ENCODE measurements around the gene FRMD5. TPM values are rescaled to one million over a fixed set of nuclear protein-coding genes. Genes with fewer than 3 reads are reported as not detected.

The FRMD5 gene
- total RNA-seq, 1 experiment from 2014 or later = not detected

GRCh38 chr15:43932907-43933306, 262.2 kb downstream of the FRMD5 start:
- Histone ChIP-seq H3K27ac (ENCODE audit: low read length) (no peak overlapping the region), H3K9me2 (replicated peaks; ENCODE audit: insufficient read depth, low read length) (no peaks in the 10 kb centered on the region), H2AFZ (ENCODE audit: low read length) (no peak overlapping the region), H3K79me2 (ENCODE audit: low read length) (no peaks in the 10 kb centered on the region), H3K4me1 (ENCODE audit: low read length) (peaks cover 43% of the 10 kb centered on the region), H3K9me3 (ENCODE audit: low read length) (no peaks in the 10 kb centered on the region), H4K20me1 (ENCODE audit: insufficient read depth, low read depth, low read length) (no peaks in the 10 kb centered on the region), H3K4me3 (ENCODE audit: low read length) (no peak overlapping the region), H3K27me3 (ENCODE audit: low read length) (no peaks in the 10 kb centered on the region), H3K36me3 (ENCODE audit: insufficient read depth, low read length) (no peaks in the 10 kb centered on the region), H3K9ac (ENCODE audit: low read length) (peak overlapping the region; percentile 19; the same call in 1 of the 2 replicates), H3K4me2 (ENCODE audit: low read depth, low read length, poor library complexity, severe bottlenecking) (no peak overlapping the region)
- DNase-seq = no peak

GRCh38 chr15:43931790-43932435, 263.2 kb downstream of the FRMD5 start:
- Histone ChIP-seq H3K9ac (ENCODE audit: low read length) (peak overlapping the region; percentile 66; the same call in 1 of the 2 replicates), H3K79me2 (ENCODE audit: low read length) (no peaks in the 10 kb centered on the region), H3K27me3 (ENCODE audit: low read length) (no peaks in the 10 kb centered on the region), H3K27ac (ENCODE audit: low read length) (peak overlapping the region; percentile 92; the same call in 1 of the 2 replicates), H3K4me1 (ENCODE audit: low read length) (peaks cover 43% of the 10 kb centered on the region), H4K20me1 (ENCODE audit: insufficient read depth, low read depth, low read length) (no peaks in the 10 kb centered on the region), H3K9me3 (ENCODE audit: low read length) (no peaks in the 10 kb centered on the region), H3K4me2 (ENCODE audit: low read depth, low read length, poor library complexity, severe bottlenecking) (peak overlapping the region; percentile 70), H2AFZ (ENCODE audit: low read length) (no peak overlapping the region), H3K4me3 (ENCODE audit: low read length) (peak overlapping the region; percentile 30; the same call in 1 of the 2 replicates), H3K9me2 (replicated peaks; ENCODE audit: insufficient read depth, low read length) (no peaks in the 10 kb centered on the region), H3K36me3 (ENCODE audit: insufficient read depth, low read length) (no peaks in the 10 kb centered on the region)
- DNase-seq = peak; percentile 58

- Histone ChIP-seq H3K27me3 (ENCODE audit: low read length) (no peaks in the 10 kb centered on the region), H3K4me1 (ENCODE audit: low read length) (peaks cover 47% of the 10 kb centered on the region), H3K27ac (ENCODE audit: low read length) (peak overlapping the region; percentile 92), H3K36me3 (ENCODE audit: insufficient read depth, low read length) (no peaks in the 10 kb centered on the region), H3K9ac (ENCODE audit: low read length) (peak overlapping the region; percentile 66), H3K9me2 (replicated peaks; ENCODE audit: insufficient read depth, low read length) (no peaks in the 10 kb centered on the region), H3K9me3 (ENCODE audit: low read length) (no peaks in the 10 kb centered on the region), H3K79me2 (ENCODE audit: low read length) (no peaks in the 10 kb centered on the region), H3K4me3 (ENCODE audit: low read length) (peak overlapping the region; percentile 30), H2AFZ (ENCODE audit: low read length) (peak overlapping the region; percentile 45; the same call in 1 of the 2 replicates), H3K4me2 (ENCODE audit: low read depth, low read length, poor library complexity, severe bottlenecking) (peak overlapping the region; percentile 70), H4K20me1 (ENCODE audit: insufficient read depth, low read depth, low read length) (no peaks in the 10 kb centered on the region)
- no peak for DNase-seq
Observed at GRCh38 chr15:43931119-43931518, 264.0 kb downstream of the FRMD5 start.

- no peaks in the 10 kb centered on the region for H3K27me3 ChIP-seq (ENCODE audit: low read length)
- no peaks in the 10 kb centered on the region for H3K9me3 ChIP-seq (ENCODE audit: low read length)
- peak overlapping the region; percentile 66 for H3K9ac ChIP-seq (ENCODE audit: low read length)
- H3K9me2 ChIP-seq (replicated peaks; ENCODE audit: insufficient read depth, low read length) = no peaks in the 10 kb centered on the region
- H2AFZ ChIP-seq (ENCODE audit: low read length) = peak overlapping the region; percentile 45; the same call in 1 of the 2 replicates
- H3K4me1 ChIP-seq (ENCODE audit: low read length) = peaks cover 50% of the 10 kb centered on the region
- peak; percentile 95 for DNase-seq
- H3K4me2 ChIP-seq (ENCODE audit: low read depth, low read length, poor library complexity, severe bottlenecking) = peak overlapping the region; percentile 70
- no peaks in the 10 kb centered on the region for H3K36me3 ChIP-seq (ENCODE audit: insufficient read depth, low read length)
- H3K27ac ChIP-seq (ENCODE audit: low read length) = peak overlapping the region; percentile 92
- H4K20me1 ChIP-seq (ENCODE audit: insufficient read depth, low read depth, low read length) = no peaks in the 10 kb centered on the region
- no peaks in the 10 kb centered on the region for H3K79me2 ChIP-seq (ENCODE audit: low read length)
- H3K4me3 ChIP-seq (ENCODE audit: low read length) = peak overlapping the region; percentile 48
Observed at GRCh38 chr15:43930556-43930955, 264.5 kb downstream of the FRMD5 start.

GRCh38 chr15:43930079-43930478, 265.0 kb downstream of the FRMD5 start:
- no peaks in the 10 kb centered on the region for H3K9me2 ChIP-seq (replicated peaks; ENCODE audit: insufficient read depth, low read length)
- H3K9ac ChIP-seq (ENCODE audit: low read length) = peak overlapping the region; percentile 66
- peak overlapping the region; percentile 48 for H3K4me3 ChIP-seq (ENCODE audit: low read length)
- peaks cover 50% of the 10 kb centered on the region for H3K4me1 ChIP-seq (ENCODE audit: low read length)
- no peaks in the 10 kb centered on the region for H4K20me1 ChIP-seq (ENCODE audit: insufficient read depth, low read depth, low read length)
- H2AFZ ChIP-seq (ENCODE audit: low read length) = peak overlapping the region; percentile 19; the same call in 1 of the 2 replicates
- H3K36me3 ChIP-seq (ENCODE audit: insufficient read depth, low read length) = no peaks in the 10 kb centered on the region
- no peaks in the 10 kb centered on the region for H3K79me2 ChIP-seq (ENCODE audit: low read length)
- no peaks in the 10 kb centered on the region for H3K27me3 ChIP-seq (ENCODE audit: low read length)
- no peak for DNase-seq
- H3K27ac ChIP-seq (ENCODE audit: low read length) = peak overlapping the region; percentile 92
- peak overlapping the region; percentile 70 for H3K4me2 ChIP-seq (ENCODE audit: low read depth, low read length, poor library complexity, severe bottlenecking)
- H3K9me3 ChIP-seq (ENCODE audit: low read length) = no peaks in the 10 kb centered on the region

GRCh38 chr15:43928152-43928551, 266.9 kb downstream of the FRMD5 start:
- Histone ChIP-seq H3K4me1 (ENCODE audit: low read length) (peaks cover 50% of the 10 kb centered on the region), H3K4me3 (ENCODE audit: low read length) (no peak overlapping the region), H2AFZ (ENCODE audit: low read length) (no peak overlapping the region), H3K9ac (ENCODE audit: low read length) (no peak overlapping the region), H3K27me3 (ENCODE audit: low read length) (no peaks in the 10 kb centered on the region), H3K79me2 (ENCODE audit: low read length) (no peaks in the 10 kb centered on the region), H4K20me1 (ENCODE audit: insufficient read depth, low read depth, low read length) (no peaks in the 10 kb centered on the region), H3K36me3 (ENCODE audit: insufficient read depth, low read length) (no peaks in the 10 kb centered on the region), H3K4me2 (ENCODE audit: low read depth, low read length, poor library complexity, severe bottlenecking) (no peak overlapping the region), H3K9me3 (ENCODE audit: low read length) (no peaks in the 10 kb centered on the region), H3K27ac (ENCODE audit: low read length) (no peak overlapping the region), H3K9me2 (replicated peaks; ENCODE audit: insufficient read depth, low read length) (no peaks in the 10 kb centered on the region)
- no peak for DNase-seq

- no peaks in the 10 kb centered on the region for H3K27me3 ChIP-seq (ENCODE audit: low read length)
- no peak overlapping the region for H3K4me2 ChIP-seq (ENCODE audit: low read depth, low read length, poor library complexity, severe bottlenecking)
- no peak for DNase-seq
- no peaks in the 10 kb centered on the region for H4K20me1 ChIP-seq (ENCODE audit: insufficient read depth, low read depth, low read length)
- no peaks in the 10 kb centered on the region for H3K9me2 ChIP-seq (replicated peaks; ENCODE audit: insufficient read depth, low read length)
- no peak overlapping the region for H3K9ac ChIP-seq (ENCODE audit: low read length)
- H3K9me3 ChIP-seq (ENCODE audit: low read length) = no peaks in the 10 kb centered on the region
- H3K79me2 ChIP-seq (ENCODE audit: low read length) = no peaks in the 10 kb centered on the region
- no peaks in the 10 kb centered on the region for H3K36me3 ChIP-seq (ENCODE audit: insufficient read depth, low read length)
- peaks cover 41% of the 10 kb centered on the region for H3K4me1 ChIP-seq (ENCODE audit: low read length)
- no peak overlapping the region for H2AFZ ChIP-seq (ENCODE audit: low read length)
- no peak overlapping the region for H3K27ac ChIP-seq (ENCODE audit: low read length)
- H3K4me3 ChIP-seq (ENCODE audit: low read length) = no peak overlapping the region
Observed at GRCh38 chr15:43927203-43927602, 267.9 kb downstream of the FRMD5 start.

GRCh38 chr15:43923553-43923952, 271.5 kb downstream of the FRMD5 start:
- H4K20me1 ChIP-seq (ENCODE audit: insufficient read depth, low read depth, low read length) = no peaks in the 10 kb centered on the region
- no peaks in the 10 kb centered on the region for H3K9me3 ChIP-seq (ENCODE audit: low read length)
- DNase-seq = no peak
- H3K9me2 ChIP-seq (replicated peaks; ENCODE audit: insufficient read depth, low read length) = no peaks in the 10 kb centered on the region
- no peak overlapping the region for H3K9ac ChIP-seq (ENCODE audit: low read length)
- no peak overlapping the region for H3K4me2 ChIP-seq (ENCODE audit: low read depth, low read length, poor library complexity, severe bottlenecking)
- H3K27me3 ChIP-seq (ENCODE audit: low read length) = no peaks in the 10 kb centered on the region
- no peak overlapping the region for H2AFZ ChIP-seq (ENCODE audit: low read length)
- no peaks in the 10 kb centered on the region for H3K36me3 ChIP-seq (ENCODE audit: insufficient read depth, low read length)
- H3K4me3 ChIP-seq (ENCODE audit: low read length) = no peak overlapping the region
- peaks cover 37% of the 10 kb centered on the region for H3K4me1 ChIP-seq (ENCODE audit: low read length)
- no peaks in the 10 kb centered on the region for H3K79me2 ChIP-seq (ENCODE audit: low read length)
- H3K27ac ChIP-seq (ENCODE audit: low read length) = no peak overlapping the region

All from Karpas-422 (cell line).